ENCODE results near the gene HECTD2.
"Not testable (repeated sequence)": the region's sequence is repeated elsewhere in the genome, so short reads cannot be mapped to it uniquely, and the experiment has no call there.

The HECTD2 gene

DNA sequence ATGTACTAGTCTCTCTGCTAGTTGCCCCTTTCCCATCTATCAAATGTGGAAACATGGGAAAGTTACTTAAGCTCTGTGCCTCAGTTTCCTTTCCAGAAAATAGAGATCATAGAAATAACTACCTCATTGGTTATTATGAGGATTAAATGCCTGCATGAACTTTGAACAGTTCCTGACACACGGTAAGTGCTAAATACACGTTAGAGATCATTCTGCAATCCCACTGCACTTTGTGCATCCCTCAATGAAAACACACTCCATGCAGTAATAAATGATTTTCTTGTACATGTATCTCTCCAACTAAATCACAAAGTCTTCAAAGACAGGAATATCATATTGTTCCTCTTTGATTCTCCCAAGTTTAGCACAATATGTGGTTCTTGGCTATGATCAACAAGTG, 149.6 kb downstream of the HECTD2 start:
- H3K27ac ChIP-seq: no peak overlapping the region

DNA sequence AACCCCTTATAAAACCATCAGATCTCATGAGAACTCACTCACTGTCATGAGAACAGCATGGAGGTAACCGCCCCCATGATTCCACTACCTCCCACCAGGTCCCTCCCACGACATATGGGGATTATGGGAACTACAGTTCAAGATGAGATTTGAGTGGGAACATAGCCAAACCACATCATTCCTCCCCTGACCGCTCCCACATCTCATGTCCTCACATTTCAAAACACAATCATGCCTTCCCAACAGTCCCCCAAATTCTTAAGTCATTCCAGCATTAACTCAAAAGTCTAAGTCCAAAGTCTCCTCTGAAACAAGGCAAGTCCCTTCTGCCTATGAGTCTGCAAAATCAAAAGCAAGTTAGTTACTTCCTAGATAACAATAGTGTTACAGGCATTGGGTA, 150.7 kb downstream of the HECTD2 start:
- H3K4me3 ChIP-seq, H3K27ac ChIP-seq: not testable (repeated sequence)

More for the DNA sequence above, 149.6 kb downstream of the HECTD2 start:
- no peak overlapping the region for H3K4me3 ChIP-seq

DNA sequence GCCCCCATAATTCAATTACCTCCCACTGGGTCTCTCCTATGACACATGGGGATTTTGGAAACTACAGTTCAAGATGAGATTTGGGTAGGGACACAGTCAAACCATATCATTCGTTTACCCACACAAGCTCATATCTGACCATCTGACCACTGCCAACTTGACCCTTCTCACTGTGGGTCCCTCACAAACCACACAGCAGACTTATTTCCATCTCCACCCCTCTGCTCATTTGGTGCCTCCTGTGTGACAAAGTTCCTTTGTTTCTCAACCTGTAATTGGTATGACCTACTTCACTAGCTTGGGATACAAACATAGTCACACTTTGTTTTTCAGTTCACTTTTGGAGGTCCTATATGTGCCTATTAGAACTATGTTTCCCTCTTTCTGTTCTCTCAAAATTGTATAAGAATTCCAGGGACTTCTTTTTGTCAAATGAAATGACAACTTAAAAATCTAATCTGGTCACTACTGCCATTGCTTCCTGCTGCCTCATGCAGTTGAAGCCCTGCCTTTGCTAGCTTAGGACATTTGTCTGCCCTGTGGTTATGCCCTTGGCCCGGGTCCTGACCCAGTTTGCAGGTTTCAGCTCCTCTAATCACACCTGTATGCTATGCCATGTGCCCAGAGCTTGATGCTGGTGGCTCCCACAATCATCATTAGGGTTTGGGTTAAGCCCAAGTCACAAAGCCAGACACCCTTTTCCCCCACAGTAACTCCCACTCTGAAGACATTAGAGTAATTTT, 152.9 kb downstream of the HECTD2 start:
- Histone ChIP-seq H3K27ac (no peak overlapping the region), H3K4me3 (no peak overlapping the region)

DNA sequence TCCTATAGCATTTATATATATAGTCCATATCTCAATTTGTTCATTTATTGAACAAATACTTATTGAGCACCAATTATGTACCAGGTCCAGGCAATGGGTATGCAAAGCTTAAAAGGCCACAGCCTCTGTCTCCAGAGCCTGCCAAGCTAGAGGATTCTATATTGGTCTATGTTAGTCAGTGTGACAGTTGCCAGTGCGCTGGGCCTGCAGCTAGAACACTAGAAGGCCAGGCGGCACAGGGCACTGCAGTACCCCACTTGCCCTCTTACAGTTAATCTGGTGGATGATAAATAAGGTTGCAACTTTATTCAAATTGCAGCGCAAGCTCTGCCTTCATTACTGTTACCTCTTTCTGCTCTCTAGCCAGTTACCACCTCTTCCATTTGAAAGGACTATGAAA, 153.9 kb downstream of the HECTD2 start:
- Histone ChIP-seq H3K4me3 (no peak overlapping the region), H3K27ac (no peak overlapping the region)
